ENCODE results near the gene RMI2.

RMI2 gene

DNA sequence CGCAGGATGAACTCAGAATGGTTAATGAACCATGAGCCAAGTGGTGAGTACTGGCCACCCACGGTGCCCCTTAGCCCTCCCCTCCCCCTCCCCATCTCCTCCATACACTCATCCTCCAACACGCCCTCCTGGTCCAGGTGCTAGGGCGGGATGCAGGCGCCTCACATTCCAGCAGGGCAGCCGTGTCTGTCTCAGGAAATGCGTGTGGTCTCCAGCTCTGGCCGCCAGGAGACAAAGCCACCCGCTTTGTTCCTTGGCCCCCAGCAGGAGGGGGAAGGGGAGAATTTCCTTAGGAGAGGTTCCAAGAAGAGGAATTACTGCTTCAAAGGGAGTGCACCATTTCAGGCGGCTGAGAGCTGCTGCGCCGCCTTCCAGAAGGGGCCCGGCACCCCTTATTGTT, 29.7 kb upstream of the RMI2 start:
- no peaks in the 10 kb centered on the region for H3K9me3 ChIP-seq (ENCODE audit: insufficient read depth, low read length)
- no peaks in the 10 kb centered on the region for H3K79me2 ChIP-seq (ENCODE audit: insufficient read depth, low read length)
- H2AFZ ChIP-seq (ENCODE audit: low read depth, low read length, severe bottlenecking), result no peak overlapping the region
- no peak overlapping the region for H3K4me3 ChIP-seq (ENCODE audit: insufficient read depth, low read length, poor library complexity, severe bottlenecking)
- H4K20me1 ChIP-seq (ENCODE audit: low read depth, low read length), result no peaks in the 10 kb centered on the region
- no peaks in the 10 kb centered on the region for H3K9me2 ChIP-seq (replicated peaks; ENCODE audit: insufficient read depth, low read length)
- H3K4me2 ChIP-seq (ENCODE audit: low read depth, low read length, poor library complexity, severe bottlenecking), result no peak overlapping the region
- TF ChIP-seq EZH2phosphoT487 (conservative IDR thresholded peaks at IDR 0.05; ENCODE audit: low read length), result no peak
- TF ChIP-seq, protein P1, sequence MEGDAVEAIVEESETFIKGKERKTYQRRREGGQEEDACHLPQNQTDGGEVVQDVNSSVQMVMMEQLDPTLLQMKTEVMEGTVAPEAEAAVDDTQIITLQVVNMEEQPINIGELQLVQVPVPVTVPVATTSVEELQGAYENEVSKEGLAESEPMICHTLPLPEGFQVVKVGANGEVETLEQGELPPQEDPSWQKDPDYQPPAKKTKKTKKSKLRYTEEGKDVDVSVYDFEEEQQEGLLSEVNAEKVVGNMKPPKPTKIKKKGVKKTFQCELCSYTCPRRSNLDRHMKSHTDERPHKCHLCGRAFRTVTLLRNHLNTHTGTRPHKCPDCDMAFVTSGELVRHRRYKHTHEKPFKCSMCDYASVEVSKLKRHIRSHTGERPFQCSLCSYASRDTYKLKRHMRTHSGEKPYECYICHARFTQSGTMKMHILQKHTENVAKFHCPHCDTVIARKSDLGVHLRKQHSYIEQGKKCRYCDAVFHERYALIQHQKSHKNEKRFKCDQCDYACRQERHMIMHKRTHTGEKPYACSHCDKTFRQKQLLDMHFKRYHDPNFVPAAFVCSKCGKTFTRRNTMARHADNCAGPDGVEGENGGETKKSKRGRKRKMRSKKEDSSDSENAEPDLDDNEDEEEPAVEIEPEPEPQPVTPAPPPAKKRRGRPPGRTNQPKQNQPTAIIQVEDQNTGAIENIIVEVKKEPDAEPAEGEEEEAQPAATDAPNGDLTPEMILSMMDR (IDR thresholded peaks at IDR 0.05; ENCODE audit: insufficient read depth, low read length, poor library complexity, severe bottlenecking), result no peak
- H3K27me3 ChIP-seq (ENCODE audit: low read length), result no peaks in the 10 kb centered on the region
- no peaks in the 10 kb centered on the region for H3K36me3 ChIP-seq (ENCODE audit: low read length)
- no peak overlapping the region for H3K27ac ChIP-seq (ENCODE audit: low read depth, low read length)
- no peak overlapping the region for H3K9ac ChIP-seq (ENCODE audit: low read length)
- H3F3A ChIP-seq (ENCODE audit: insufficient read depth), result peaks cover 5% of the 10 kb centered on the region

DNA sequence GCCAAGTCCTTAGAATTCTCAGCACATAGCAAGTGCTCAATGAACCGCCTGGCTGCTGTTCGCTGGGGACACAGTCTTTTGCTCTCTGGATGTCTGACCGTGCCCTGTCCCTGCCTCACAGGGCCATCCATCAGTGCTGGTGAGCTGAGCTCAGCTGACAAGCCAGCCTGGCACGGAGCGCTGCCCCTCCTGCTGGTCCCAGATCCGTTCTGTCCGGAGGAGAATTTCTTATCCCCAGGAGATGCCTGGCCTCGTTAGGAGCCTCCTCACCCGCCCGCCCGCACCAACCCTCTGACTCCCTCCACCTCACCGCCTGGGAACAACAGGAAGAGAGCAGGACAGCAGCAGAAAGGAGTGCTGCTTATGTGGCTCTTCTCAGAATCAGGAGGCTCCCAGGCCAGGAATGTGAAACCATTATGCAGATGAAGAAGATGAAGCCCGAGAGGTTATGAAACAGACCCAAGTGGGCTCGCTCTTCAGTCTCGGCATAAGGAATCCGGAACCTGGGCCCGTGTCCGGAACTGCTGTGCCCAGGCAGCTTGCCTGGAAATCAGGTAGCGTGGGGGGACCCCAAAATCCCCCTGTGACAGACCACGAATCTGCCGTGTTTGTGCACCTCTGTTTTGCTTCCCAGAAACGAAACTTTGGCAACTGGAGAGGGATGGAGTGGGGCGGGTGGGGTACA, 28.8 kb upstream of the RMI2 start:
- no peaks in the 10 kb centered on the region for H3K9me3 ChIP-seq (ENCODE audit: insufficient read depth, low read length)
- no peak overlapping the region for H2AFZ ChIP-seq (ENCODE audit: low read depth, low read length, severe bottlenecking)
- no peak overlapping the region for H3K4me2 ChIP-seq (ENCODE audit: low read depth, low read length, poor library complexity, severe bottlenecking)
- TF ChIP-seq EZH2phosphoT487 (conservative IDR thresholded peaks at IDR 0.05; ENCODE audit: low read length), result no peak
- TF ChIP-seq, protein P1 (IDR thresholded peaks at IDR 0.05; ENCODE audit: insufficient read depth, low read length, poor library complexity, severe bottlenecking), result no peak
- H3F3A ChIP-seq (ENCODE audit: insufficient read depth), result no peaks in the 10 kb centered on the region
- no peaks in the 10 kb centered on the region for H3K9me2 ChIP-seq (replicated peaks; ENCODE audit: insufficient read depth, low read length)
- H4K20me1 ChIP-seq (ENCODE audit: low read depth, low read length), result no peaks in the 10 kb centered on the region
- H3K27me3 ChIP-seq (ENCODE audit: low read length), result no peaks in the 10 kb centered on the region
- no peaks in the 10 kb centered on the region for H3K79me2 ChIP-seq (ENCODE audit: insufficient read depth, low read length)
- no peak overlapping the region for H3K27ac ChIP-seq (ENCODE audit: low read depth, low read length)
- H3K36me3 ChIP-seq (ENCODE audit: low read length), result no peaks in the 10 kb centered on the region
- no peak overlapping the region for H3K9ac ChIP-seq (ENCODE audit: low read length)
- H3K4me3 ChIP-seq (ENCODE audit: insufficient read depth, low read length, poor library complexity, severe bottlenecking), result no peak overlapping the region

DNA sequence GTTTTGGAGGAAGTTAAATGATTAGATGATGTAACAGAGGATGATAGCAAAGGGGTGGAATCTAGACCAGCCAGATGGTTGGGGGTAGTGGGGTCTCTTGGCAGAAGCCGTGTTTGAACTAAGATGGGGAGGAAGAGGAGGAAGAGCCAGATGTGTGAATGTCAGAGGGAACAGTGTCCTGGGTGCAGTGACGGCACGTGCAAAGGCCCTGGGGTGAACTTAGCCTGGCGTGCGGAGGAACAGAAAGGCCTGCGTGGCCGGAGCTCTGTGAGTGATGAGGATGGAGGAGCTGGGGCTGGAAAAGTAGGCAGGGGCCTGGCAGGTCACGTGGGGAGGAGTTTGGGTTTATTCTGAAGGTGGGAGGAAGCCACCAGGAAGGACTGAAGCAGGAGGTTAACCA, 26.4 kb upstream of the RMI2 start:
- Histone ChIP-seq H3K9me3 (ENCODE audit: insufficient read depth, low read length) (no peaks in the 10 kb centered on the region), H3K27me3 (ENCODE audit: low read length) (no peaks in the 10 kb centered on the region), H2AFZ (ENCODE audit: low read depth, low read length, severe bottlenecking) (no peak overlapping the region), H3K27ac (ENCODE audit: low read depth, low read length) (no peak overlapping the region), H3K79me2 (ENCODE audit: insufficient read depth, low read length) (no peaks in the 10 kb centered on the region), H3K9me2 (replicated peaks; ENCODE audit: insufficient read depth, low read length) (no peaks in the 10 kb centered on the region), H3K4me2 (ENCODE audit: low read depth, low read length, poor library complexity, severe bottlenecking) (no peak overlapping the region), H3K4me3 (ENCODE audit: insufficient read depth, low read length, poor library complexity, severe bottlenecking) (no peak overlapping the region), H3K36me3 (ENCODE audit: low read length) (no peaks in the 10 kb centered on the region), H3F3A (ENCODE audit: insufficient read depth) (no peaks in the 10 kb centered on the region), H3K9ac (ENCODE audit: low read length) (no peak overlapping the region), H4K20me1 (ENCODE audit: low read depth, low read length) (no peaks in the 10 kb centered on the region)
- TF ChIP-seq EZH2phosphoT487 (conservative IDR thresholded peaks at IDR 0.05; ENCODE audit: low read length), result no peak
- TF ChIP-seq, protein P1 (IDR thresholded peaks at IDR 0.05; ENCODE audit: insufficient read depth, low read length, poor library complexity, severe bottlenecking), result no peak

Data from SU-DHL-6 (cell line).